Measurements from ENCODE around the gene AGBL4.

DNA sequence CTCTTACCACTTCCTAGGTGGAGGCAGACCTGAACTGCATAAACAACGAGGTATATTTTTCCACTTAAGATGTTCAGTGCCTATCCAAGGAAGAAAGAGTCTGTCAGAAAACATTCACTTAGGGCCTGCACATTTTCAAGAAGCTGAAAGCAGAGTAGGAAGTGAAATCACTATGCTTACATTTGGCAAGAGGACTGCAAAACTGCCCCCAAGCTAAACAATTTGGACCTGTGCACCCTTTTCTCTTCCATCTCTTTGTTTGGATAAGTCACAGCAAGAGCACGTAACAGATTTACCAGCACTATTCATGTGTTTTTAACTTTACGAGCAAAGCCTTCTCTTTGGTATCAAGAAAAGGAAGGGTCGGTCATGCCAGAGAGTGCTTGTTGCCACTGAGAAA is 1233.9 kb downstream of the AGBL4 start:
- no peak for TF ChIP-seq EZH2 (IDR thresholded peaks at IDR 0.05; ENCODE audit: insufficient read depth, poor library complexity, severe bottlenecking)
- TF ChIP-seq EZH2phosphoT487 (IDR thresholded peaks at IDR 0.05; ENCODE audit: insufficient read depth, low read depth): no peak

Data from GM23248 (cell line).